ENCODE data around the gene NEURL4. TPM values are rescaled to one million over a fixed set of nuclear protein-coding genes. Genes with fewer than 3 reads are reported as not detected.

The NEURL4 gene
- total RNA-seq, 1 donor from 2014 or later: 50.3 TPM

- no peak for DNase-seq (ENCODE audit: low spot score)
Measured at GRCh38 chr17:7304179-7304578, 25.0 kb downstream of the NEURL4 start.

- DNase-seq (ENCODE audit: low spot score): peak; percentile 73
Measured at GRCh38 chr17:7296189-7296861, 32.8 kb downstream of the NEURL4 start.

GRCh38 chr17:7295230-7296180, 33.6 kb downstream of the NEURL4 start:
- DNase-seq (ENCODE audit: low spot score): no peak

- DNase-seq (ENCODE audit: low spot score): peak; percentile 67
Measured at GRCh38 chr17:7294614-7295153, 34.5 kb downstream of the NEURL4 start, which contains the start of gene YBX2. Gene YBX2, minus strand, starts transcription at chr17:7294639. Its CDS starts 139 bp downstream, at chr17:7294500.

GRCh38 chr17:7293816-7294613, 35.1 kb downstream of the NEURL4 start:
- peak; percentile 32 for DNase-seq (ENCODE audit: low spot score)

GRCh38 chr17:7293159-7293558, 36.0 kb downstream of the NEURL4 start:
- DNase-seq (ENCODE audit: low spot score): no peak

GRCh38 chr17:7292729-7293128, 36.4 kb downstream of the NEURL4 start:
- no peak for DNase-seq (ENCODE audit: low spot score)

GRCh38 chr17:7292194-7292593, 36.9 kb downstream of the NEURL4 start:
- no peak for DNase-seq (ENCODE audit: low spot score)

- no peak for DNase-seq (ENCODE audit: low spot score)
Measured at GRCh38 chr17:7290685-7291084, 38.5 kb downstream of the NEURL4 start.

GRCh38 chr17:7290166-7290565, 39.0 kb downstream of the NEURL4 start:
- no peak for DNase-seq (ENCODE audit: low spot score)

- DNase-seq (ENCODE audit: low spot score): no peak
Measured at GRCh38 chr17:7289256-7290032, 39.7 kb downstream of the NEURL4 start.

GRCh38 chr17:7285679-7286078, 43.5 kb downstream of the NEURL4 start:
- no peak for DNase-seq (ENCODE audit: low spot score)

GRCh38 chr17:7284911-7285310, 44.2 kb downstream of the NEURL4 start:
- no peak for DNase-seq (ENCODE audit: low spot score)

- no peak for DNase-seq (ENCODE audit: low spot score)
Measured at GRCh38 chr17:7283471-7284216, 45.5 kb downstream of the NEURL4 start.

GRCh38 chr17:7282752-7283321, 46.3 kb downstream of the NEURL4 start:
- DNase-seq (ENCODE audit: low spot score): no peak

- no peak for DNase-seq (ENCODE audit: low spot score)
Measured at GRCh38 chr17:7281953-7282751, 47.0 kb downstream of the NEURL4 start.

- peak; percentile 93 for DNase-seq (ENCODE audit: low spot score)
Measured at GRCh38 chr17:7281074-7281952, 47.8 kb downstream of the NEURL4 start, which contains the start of gene SLC2A4. Gene SLC2A4, plus strand, starts transcription at chr17:7281718. Its CDS starts 217 bp downstream, at chr17:7281935.
